K562 (cell line): ENCODE measurements around the gene LHPP. TPM values are rescaled to one million over a fixed set of nuclear protein-coding genes. Genes with fewer than 3 reads are reported as not detected.

Source experiments
- CHCHD3 ChIP-seq: fragments of 250-450 bp; sonication (Bioruptor Pico); IDR thresholded peaks from 2 replicates; pipeline ENCODE4 v2.1.2; 2022; ENCODE audit warnings: mild to moderate bottlenecking
- CHD4 ChIP-seq: fragments of 200-600 bp; sonication (generic); IDR thresholded peaks from 3 replicates; pipeline ENCODE4 v1.6.1; 2012; ENCODE audit warnings: low read depth, mild to moderate bottlenecking, mixed read lengths, low read length, inconsistent platforms; ENCODE audit not compliant: insufficient read depth, insufficient replicate concordance, poor library complexity, severe bottlenecking
- ELF1 ChIP-seq: fragments of 200-800 bp; sonication (Bioruptor generic); IDR thresholded peaks from 2 replicates; pipeline ENCODE4 v1.6.1; 2016; ENCODE audit warnings: missing genetic modification characterization, missing compliant biosample characterization
- GTF2F1 ChIP-seq: IDR thresholded peaks from 2 replicates; pipeline ENCODE4 v1.6.1; 2011; ENCODE audit warnings: low read depth, low read length, improper control_type of control experiment
- NR2C2 ChIP-seq, 2 experiments: fragments of 200-800 bp in 1 of 2; sonication (Bioruptor generic) in 1 of 2; sonication (generic) in 1 of 2; formaldehyde crosslinking in 1 of 2; IDR thresholded peaks; 2 replicates each; pipeline versions ENCODE4 v1.6.1 to v1.8.0; 2016 to 2022; ENCODE audit warnings: mild to moderate bottlenecking in 1 of 2, missing compliant biosample characterization in 1 of 2, missing genetic modification characterization in 1 of 2, missing genetic modification reagents in 1 of 2
- POU5F1 ChIP-seq: fragments of 150-350 bp; IDR thresholded peaks from 2 replicates; pipeline ENCODE4 v1.6.1; 2014; ENCODE audit warnings: borderline replicate concordance, low read length, low read depth, mild to moderate bottlenecking; ENCODE audit not compliant: partially characterized antibody
- PTRF ChIP-seq: fragments of 450-650 bp; IDR thresholded peaks from 2 replicates; pipeline ENCODE4 v1.6.1; 2016; ENCODE audit warnings: mild to moderate bottlenecking, missing genetic modification characterization, missing compliant biosample characterization
- PTTG1 ChIP-seq: fragments of 450-650 bp; IDR thresholded peaks from 2 replicates; pipeline ENCODE4 v1.6.1; 2016; ENCODE audit warnings: low read depth, mild to moderate bottlenecking, missing genetic modification characterization, missing compliant biosample characterization
- SAP30 ChIP-seq: fragments of 200-600 bp; sonication (generic); IDR thresholded peaks from 2 replicates; pipeline ENCODE4 v1.6.1; 2012; ENCODE audit warnings: borderline replicate concordance, low read depth, mild to moderate bottlenecking, moderate library complexity, low read length, control low read depth, inconsistent platforms; ENCODE audit not compliant: insufficient read depth, poor library complexity, severe bottlenecking
- TAF7 ChIP-seq: fragments of 450-650 bp; IDR thresholded peaks from 2 replicates; pipeline ENCODE4 v1.6.1; 2016; ENCODE audit warnings: missing genetic modification characterization, missing compliant biosample characterization
- YY1 ChIP-seq, 3 experiments: IDR thresholded peaks; 2 replicates each; pipeline ENCODE4 v1.6.1; 2011; ENCODE audit warnings: low read length in 2 of 3, mild to moderate bottlenecking in 2 of 3, moderate library complexity in 2 of 3, borderline replicate concordance in 1 of 3, control low read depth in 1 of 3, low read depth in 1 of 3; ENCODE audit not compliant: insufficient read depth in 3 of 3, insufficient replicate concordance in 2 of 3, control insufficient read depth in 1 of 3, insufficient read length in 1 of 3; ENCODE audit errors: extremely low read depth in 1 of 3
- ZNF282 ChIP-seq: sonication (generic); formaldehyde crosslinking; IDR thresholded peaks from 2 replicates; pipeline ENCODE4 v1.8.1; 2023; ENCODE audit warnings: missing genetic modification reagents
- ZNF764 ChIP-seq: fragments of 250-450 bp; sonication (Bioruptor Pico); IDR thresholded peaks from 2 replicates; pipeline ENCODE4 v1.4.0; 2020; ENCODE audit warnings: low read depth, mild to moderate bottlenecking, moderate library complexity
- polyA plus RNA-seq, 8 experiments: library from polyadenylated mRNA; depleted of rRNA in 4 of 8; stranded (reverse) in 5 of 8; unstranded in 3 of 8; fragments of >200 nt; fragmentation: Nextera tagmentation in 2 of 8; fragmentation: Illumina TruSeq in 1 of 8; extraction: Ambion mirVana in 2 of 8; extraction: Trizol in 1 of 8; gene quantifications; 2 replicates each; pipeline versions ENCODE4 v1.2.1 to v1.2.3, GENCODE V29; 2011 to 2014; ENCODE audit warnings: inconsistent platforms in 1 of 8, missing spikeins in 1 of 8
- total RNA-seq, 7 experiments: library from RNA; depleted of rRNA in 6 of 7; stranded (reverse); fragments of >200 nt in 6 of 7; fragmentation: Illumina TruSeq in 2 of 7; extraction: Trizol in 2 of 7; gene quantifications; 2 replicates each; pipeline versions ENCODE4 v1.2.1 to v1.2.3, GENCODE V29; 2011 to 2021; ENCODE audit warnings: low replicate concordance in 1 of 7
- TF ChIP-seq, protein P1 (sequence below), 2 experiments: fragments of 150-350 bp in 1 of 2; IDR thresholded peaks; 2 replicates each; pipeline ENCODE4 v1.6.1; 2012 to 2016; ENCODE audit warnings: low read depth in 2 of 2, low read length in 2 of 2, mild to moderate bottlenecking in 1 of 2, moderate library complexity in 1 of 2
- TF ChIP-seq, protein P2 (sequence below), 2 experiments: fragments of 450-650 bp in 1 of 2; sonication (generic) in 1 of 2; formaldehyde crosslinking in 1 of 2; IDR thresholded peaks in 1 of 2; conservative IDR thresholded peaks in 1 of 2; 2 replicates each; pipeline versions ENCODE4 v1.6.1 to v1.8.1; 2016 to 2023; ENCODE audit warnings: mild to moderate bottlenecking in 2 of 2, moderate library complexity in 2 of 2, inconsistent platforms in 1 of 2, missing genetic modification reagents in 1 of 2
- TF ChIP-seq, protein P3 (sequence below): sonication (generic); IDR thresholded peaks from 2 replicates; pipeline ENCODE4 v1.6.1; 2016

The LHPP gene
- total and polyA plus RNA-seq, 9 of the 15 experiments (the other 6 are each of a cell fraction or from before 2014, with no cell fraction given), result 0.34 to 7.4 (median 3.0) TPM

DNA sequence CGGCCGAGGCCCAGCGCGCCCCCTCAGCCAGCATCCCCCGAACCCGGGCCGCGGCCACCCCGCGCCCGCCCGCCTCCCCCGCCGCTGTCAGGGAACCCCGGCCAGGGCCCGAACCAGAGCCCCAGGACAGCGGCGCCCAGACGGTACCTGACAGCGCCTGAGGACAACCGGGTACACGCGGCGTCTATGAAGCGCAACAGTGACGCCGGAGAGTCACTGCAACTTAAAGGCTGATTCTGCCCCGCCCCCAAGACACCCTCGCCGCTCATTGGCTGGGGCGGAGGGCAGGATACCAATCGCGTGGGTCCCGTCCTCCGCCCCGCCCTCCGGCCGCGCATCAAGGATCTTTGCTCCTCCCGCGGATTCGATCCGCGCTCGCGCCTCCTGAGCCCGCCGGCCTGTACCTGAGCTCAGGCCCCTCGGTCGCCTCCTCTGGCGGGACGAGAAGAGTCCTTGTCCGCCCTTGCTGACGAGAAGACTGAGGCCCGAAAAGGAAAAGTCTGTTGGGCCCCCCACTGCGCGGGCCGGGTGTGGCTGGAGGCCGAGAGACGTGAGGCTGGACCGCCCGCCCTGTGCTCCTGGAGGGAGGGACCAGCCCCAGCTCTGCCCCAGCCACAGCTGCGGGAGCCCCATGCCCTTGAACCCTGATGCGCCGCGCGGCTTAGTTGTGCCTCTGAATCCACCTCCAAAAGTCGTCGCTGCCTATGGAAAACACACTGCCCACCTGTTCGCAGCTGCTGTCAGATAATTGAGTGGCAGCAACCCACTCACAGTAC lies 42.7 kb upstream of the LHPP start, which contains the start of gene OAT (continued):
- TF ChIP-seq CHCHD3 (CRISPR knock-in tag) (no peak), POU5F1 (no peak), PTRF (tag) (no peak), ELF1 (no peak), SAP30 (peak; percentile 49), TAF7 (tag) (no peak), CHD4 (no peak), ZNF764 (CRISPR knock-in tag) (no peak), GTF2F1 (peak; percentile 92), ZNF282 (CRISPR knock-in tag) (no peak), NR2C2 (CRISPR knock-in tag; IDR thresholded peaks at IDR 0.05) (no peak), NR2C2 (tag; IDR thresholded peaks at IDR 0.05) (no peak), YY1 (IDR thresholded peaks at IDR 0.05; ENCODE audit: borderline replicate concordance in 1 of 3, control insufficient read depth in 1 of 3, extremely low read depth in 1 of 3, insufficient read depth in 3 of 3, insufficient read length in 1 of 3, insufficient replicate concordance in 2 of 3, low read depth in 1 of 3, low read length in 2 of 3) (no peak), PTTG1 (tag) (no peak)
- TF ChIP-seq, protein P1, sequence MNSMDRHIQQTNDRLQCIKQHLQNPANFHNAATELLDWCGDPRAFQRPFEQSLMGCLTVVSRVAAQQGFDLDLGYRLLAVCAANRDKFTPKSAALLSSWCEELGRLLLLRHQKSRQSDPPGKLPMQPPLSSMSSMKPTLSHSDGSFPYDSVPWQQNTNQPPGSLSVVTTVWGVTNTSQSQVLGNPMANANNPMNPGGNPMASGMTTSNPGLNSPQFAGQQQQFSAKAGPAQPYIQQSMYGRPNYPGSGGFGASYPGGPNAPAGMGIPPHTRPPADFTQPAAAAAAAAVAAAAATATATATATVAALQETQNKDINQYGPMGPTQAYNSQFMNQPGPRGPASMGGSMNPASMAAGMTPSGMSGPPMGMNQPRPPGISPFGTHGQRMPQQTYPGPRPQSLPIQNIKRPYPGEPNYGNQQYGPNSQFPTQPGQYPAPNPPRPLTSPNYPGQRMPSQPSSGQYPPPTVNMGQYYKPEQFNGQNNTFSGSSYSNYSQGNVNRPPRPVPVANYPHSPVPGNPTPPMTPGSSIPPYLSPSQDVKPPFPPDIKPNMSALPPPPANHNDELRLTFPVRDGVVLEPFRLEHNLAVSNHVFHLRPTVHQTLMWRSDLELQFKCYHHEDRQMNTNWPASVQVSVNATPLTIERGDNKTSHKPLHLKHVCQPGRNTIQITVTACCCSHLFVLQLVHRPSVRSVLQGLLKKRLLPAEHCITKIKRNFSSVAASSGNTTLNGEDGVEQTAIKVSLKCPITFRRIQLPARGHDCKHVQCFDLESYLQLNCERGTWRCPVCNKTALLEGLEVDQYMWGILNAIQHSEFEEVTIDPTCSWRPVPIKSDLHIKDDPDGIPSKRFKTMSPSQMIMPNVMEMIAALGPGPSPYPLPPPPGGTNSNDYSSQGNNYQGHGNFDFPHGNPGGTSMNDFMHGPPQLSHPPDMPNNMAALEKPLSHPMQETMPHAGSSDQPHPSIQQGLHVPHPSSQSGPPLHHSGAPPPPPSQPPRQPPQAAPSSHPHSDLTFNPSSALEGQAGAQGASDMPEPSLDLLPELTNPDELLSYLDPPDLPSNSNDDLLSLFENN (IDR thresholded peaks at IDR 0.05; ENCODE audit: low read depth in 2 of 2, low read length in 2 of 2), result peak in 1 of 2 experiments; percentile 64; a peak in 1 of 4 replicates
- TF ChIP-seq, protein P2, sequence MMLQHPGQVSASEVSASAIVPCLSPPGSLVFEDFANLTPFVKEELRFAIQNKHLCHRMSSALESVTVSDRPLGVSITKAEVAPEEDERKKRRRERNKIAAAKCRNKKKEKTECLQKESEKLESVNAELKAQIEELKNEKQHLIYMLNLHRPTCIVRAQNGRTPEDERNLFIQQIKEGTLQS (IDR thresholded peaks at IDR 0.05), result no peak
- TF ChIP-seq, protein P2 (CRISPR knock-in tag; conservative IDR thresholded peaks at IDR 0.05), result no peak
- TF ChIP-seq, protein P3, sequence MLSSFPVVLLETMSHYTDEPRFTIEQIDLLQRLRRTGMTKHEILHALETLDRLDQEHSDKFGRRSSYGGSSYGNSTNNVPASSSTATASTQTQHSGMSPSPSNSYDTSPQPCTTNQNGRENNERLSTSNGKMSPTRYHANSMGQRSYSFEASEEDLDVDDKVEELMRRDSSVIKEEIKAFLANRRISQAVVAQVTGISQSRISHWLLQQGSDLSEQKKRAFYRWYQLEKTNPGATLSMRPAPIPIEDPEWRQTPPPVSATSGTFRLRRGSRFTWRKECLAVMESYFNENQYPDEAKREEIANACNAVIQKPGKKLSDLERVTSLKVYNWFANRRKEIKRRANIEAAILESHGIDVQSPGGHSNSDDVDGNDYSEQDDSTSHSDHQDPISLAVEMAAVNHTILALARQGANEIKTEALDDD, result no peak
